Ovary (tissue), 3 donors: ENCODE results near the gene SOCS1.

ENCODE experiments used
- CTCF ChIP-seq, 3 donors: fragments of 450-650 bp in 2 of 3; fragments of 200-600 bp in 1 of 3; IDR thresholded peaks; one replicate each; pipeline versions ENCODE4 v1.5.1 to v1.8.0; 2016 to 2022; ENCODE audit warnings: antibody characterized with exemption in 3 of 3, mild to moderate bottlenecking in 1 of 3
- POLR2A ChIP-seq: fragments of 450-650 bp; IDR thresholded peaks from one replicate; pipeline ENCODE4 v1.6.1; 2017; ENCODE audit warnings: antibody characterized with exemption, mild to moderate bottlenecking, moderate library complexity
- donor health status: DM: no; HTN: no; CAD: no.

GRCh38 chr16:11250786-11251524, 5.0 kb downstream of the SOCS1 start:
- TF ChIP-seq CTCF (IDR thresholded peaks at IDR 0.05) (no peak), POLR2A (no peak)
